Measurements from ENCODE around the gene TBX21.

Gene TBX21

DNA sequence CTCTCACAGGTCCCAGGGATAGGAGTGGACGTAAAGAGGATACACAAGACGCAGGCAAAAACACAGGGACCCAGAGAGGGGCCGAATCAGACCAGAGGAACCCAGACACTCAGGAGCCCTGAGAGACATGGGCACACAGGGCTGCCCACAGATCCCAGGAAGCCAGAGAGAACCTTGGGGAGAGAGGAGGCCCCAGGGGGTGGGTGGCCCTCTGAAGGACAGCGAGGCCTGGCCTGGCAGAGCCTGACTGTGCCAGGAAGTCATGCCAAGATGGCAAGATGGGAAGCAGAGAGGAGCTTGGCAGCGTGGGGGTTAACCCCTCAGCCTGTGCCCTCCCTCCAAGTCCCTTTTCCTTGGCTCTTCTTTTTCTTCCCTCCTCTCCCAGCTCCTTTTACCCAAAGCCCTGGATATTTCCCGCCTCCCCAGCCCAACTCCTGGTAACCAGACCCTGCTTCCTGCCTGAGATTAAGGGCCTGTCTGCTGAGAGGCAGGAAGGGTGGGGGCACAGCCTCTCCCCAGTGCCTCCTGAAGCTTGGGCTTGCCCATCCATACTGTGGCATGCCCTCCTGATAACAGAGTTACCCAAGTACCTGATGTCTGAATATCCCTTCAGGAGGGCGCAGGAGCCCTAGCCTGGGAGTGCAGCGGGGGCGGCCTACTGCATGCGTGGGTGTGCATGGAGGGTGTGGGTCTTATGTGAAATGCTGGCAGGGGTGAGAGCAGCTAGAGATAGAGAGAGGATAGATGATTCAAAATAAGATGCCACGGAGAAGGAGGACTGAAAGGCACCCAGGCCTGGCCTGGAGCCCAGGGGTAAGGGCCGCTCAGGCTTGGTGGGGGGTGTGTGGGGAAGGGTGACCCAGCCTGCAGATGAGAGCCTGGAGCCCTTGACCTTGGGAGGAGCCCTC lies 6.0 kb upstream of the TBX21 start:
- Histone ChIP-seq H3K4ac (ENCODE audit: low read length) (no peak overlapping the region), H3K27me3 (ENCODE audit: control insufficient read depth in 3 of 3, insufficient read depth in 3 of 3, low read depth in 1 of 3, low read length in 3 of 3) (peaks cover 0 to 90% (median 6%) of the 10 kb centered on the region in 3 experiments), H2AFZ (ENCODE audit: low read length) (no peak overlapping the region), H3K9me3 (replicated peaks in 1 of 2; ENCODE audit: control insufficient read depth in 2 of 2, insufficient read depth in 1 of 2, low read depth in 1 of 2, low read length in 2 of 2) (no peaks in the 10 kb centered on the region), H3K4me3 (ENCODE audit: low read length in 2 of 2) (no peak overlapping the region), H3K9ac (ENCODE audit: low read depth, low read length, poor library complexity) (peak overlapping the region; percentile 51), H2BK15ac (ENCODE audit: low read length) (peak overlapping the region; percentile 76), H2AK5ac (ENCODE audit: low read depth, low read length) (peak overlapping the region; percentile 82), H3K36me3 (replicated peaks in 1 of 2; ENCODE audit: control insufficient read depth in 2 of 2, insufficient read depth in 2 of 2, low read length in 2 of 2) (no peaks in the 10 kb centered on the region), H3K14ac (ENCODE audit: low read length) (no peak overlapping the region), H3K27ac (replicated peaks; ENCODE audit: low read length) (no peak overlapping the region), H3K4me2 (ENCODE audit: insufficient read depth, low read length, poor library complexity, severe bottlenecking) (no peak overlapping the region), H3K18ac (ENCODE audit: low read length) (peak overlapping the region; percentile 45), H3K23ac (ENCODE audit: low read depth, low read length, poor library complexity) (peak overlapping the region; percentile 23), H2BK12ac (ENCODE audit: low read length) (no peak overlapping the region), H2BK120ac (ENCODE audit: low read depth, low read length) (peak overlapping the region; percentile 14), H4K8ac (ENCODE audit: low read depth, low read length) (no peak overlapping the region), H4K91ac (ENCODE audit: low read depth, low read length, poor library complexity) (no peak overlapping the region), H3K79me1 (ENCODE audit: low read depth, low read length) (no peaks in the 10 kb centered on the region), H3K4me1 (ENCODE audit: control insufficient read depth in 2 of 2, insufficient read depth in 1 of 2, low read depth in 1 of 2, low read length in 2 of 2) (peaks cover 0 to 2% of the 10 kb centered on the region in 2 donors), H2BK5ac (ENCODE audit: low read length) (no peak overlapping the region)
- no peak for DNase-seq (ENCODE audit: low spot score)
- WGBS, 2 donors (ENCODE audit: extremely low coverage in 2 of 2, insufficient read length in 2 of 2, insufficient replicate concordance in 1 of 2), result no CpG with 5 or more reads among the region's 12 CpGs

DNA sequence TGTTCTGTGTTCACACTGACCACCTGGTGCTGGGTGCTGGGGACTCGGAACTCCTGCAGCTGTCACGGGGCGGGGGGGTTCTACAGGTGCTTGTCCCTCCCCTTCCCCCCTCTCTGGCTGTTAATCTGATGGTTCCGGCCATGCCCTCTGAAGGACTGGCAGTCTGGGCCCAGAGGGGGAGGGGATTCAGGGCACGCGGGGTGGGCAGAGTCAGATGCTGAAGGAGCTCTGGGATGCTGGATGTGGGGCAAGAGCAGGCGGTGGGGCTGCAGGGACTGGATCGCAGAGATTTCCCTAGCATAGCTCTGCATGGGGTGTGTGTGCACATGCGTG lies 5.4 kb upstream of the TBX21 start:
- no CpG with 5 or more reads among the region's 9 CpGs for WGBS, 2 donors (ENCODE audit: extremely low coverage in 2 of 2, insufficient read length in 2 of 2, insufficient replicate concordance in 1 of 2)
- peaks cover 0 to 90% (median 10%) of the 10 kb centered on the region in 3 experiments for H3K27me3 ChIP-seq (ENCODE audit: control insufficient read depth in 3 of 3, insufficient read depth in 3 of 3, low read depth in 1 of 3, low read length in 3 of 3)
- H2AK5ac ChIP-seq (ENCODE audit: low read depth, low read length), result no peak overlapping the region
- no peak for DNase-seq (ENCODE audit: low spot score)
- peak overlapping the region; percentile 34 for H4K91ac ChIP-seq (ENCODE audit: low read depth, low read length, poor library complexity)
- H2BK12ac ChIP-seq (ENCODE audit: low read length), result no peak overlapping the region
- H3K9me3 ChIP-seq (replicated peaks in 1 of 2; ENCODE audit: control insufficient read depth in 2 of 2, insufficient read depth in 1 of 2, low read depth in 1 of 2, low read length in 2 of 2), result no peaks in the 10 kb centered on the region
- no peak overlapping the region for H3K4ac ChIP-seq (ENCODE audit: low read length)
- no peaks in the 10 kb centered on the region for H3K36me3 ChIP-seq (replicated peaks in 1 of 2; ENCODE audit: control insufficient read depth in 2 of 2, insufficient read depth in 2 of 2, low read length in 2 of 2)
- H3K18ac ChIP-seq (ENCODE audit: low read length), result no peak overlapping the region
- H2BK5ac ChIP-seq (ENCODE audit: low read length), result no peak overlapping the region
- no peak overlapping the region for H3K9ac ChIP-seq (ENCODE audit: low read depth, low read length, poor library complexity)
- H2BK120ac ChIP-seq (ENCODE audit: low read depth, low read length), result peak overlapping the region; percentile 14
- H3K27ac ChIP-seq (replicated peaks; ENCODE audit: low read length), result no peak overlapping the region
- H2BK15ac ChIP-seq (ENCODE audit: low read length), result peak overlapping the region; percentile 76
- peak overlapping the region; percentile 76 for H3K14ac ChIP-seq (ENCODE audit: low read length)
- H3K79me1 ChIP-seq (ENCODE audit: low read depth, low read length), result no peaks in the 10 kb centered on the region
- peak overlapping the region; percentile 23 for H3K23ac ChIP-seq (ENCODE audit: low read depth, low read length, poor library complexity)
- H2AFZ ChIP-seq (ENCODE audit: low read length), result no peak overlapping the region
- peaks cover 0 to 2% of the 10 kb centered on the region in 2 donors for H3K4me1 ChIP-seq (ENCODE audit: control insufficient read depth in 2 of 2, insufficient read depth in 1 of 2, low read depth in 1 of 2, low read length in 2 of 2)
- H4K8ac ChIP-seq (ENCODE audit: low read depth, low read length), result no peak overlapping the region
- no peak overlapping the region for H3K4me3 ChIP-seq (ENCODE audit: low read length in 2 of 2)
- no peak overlapping the region for H3K4me2 ChIP-seq (ENCODE audit: insufficient read depth, low read length, poor library complexity, severe bottlenecking)

DNA sequence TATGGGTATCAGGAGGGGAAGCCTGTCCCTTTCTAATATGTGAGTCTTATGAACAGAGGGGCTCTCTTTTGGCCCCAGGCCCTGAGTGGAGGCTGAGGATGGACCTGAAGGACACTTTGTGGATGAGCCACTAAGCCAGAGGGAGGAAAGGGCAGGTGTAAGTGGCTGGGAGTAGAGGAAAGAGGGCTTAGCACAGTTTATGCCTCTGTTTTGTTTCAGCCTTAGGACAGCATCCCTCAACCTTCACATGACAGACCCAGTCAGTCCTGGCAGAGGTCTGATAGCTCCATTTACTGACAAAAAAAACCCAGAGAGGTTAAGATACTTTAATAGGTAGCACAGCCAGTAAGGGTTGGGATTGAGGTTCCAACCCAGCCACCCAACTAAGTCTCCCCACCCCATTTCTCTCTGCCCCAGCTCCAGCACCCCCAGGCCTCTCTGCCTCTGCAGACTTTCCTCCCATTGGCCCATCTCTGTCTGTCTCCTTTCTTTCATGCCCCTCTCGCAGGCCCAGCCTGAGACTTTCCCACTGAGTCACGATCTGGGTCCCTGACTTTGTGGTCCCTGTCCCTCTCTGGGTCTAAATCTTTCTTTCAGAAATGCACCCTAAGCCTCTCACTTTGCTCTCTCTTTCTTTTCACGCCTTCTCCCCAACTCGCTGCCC lies 4.7 kb upstream of the TBX21 start:
- H2BK15ac ChIP-seq (ENCODE audit: low read length), result no peak overlapping the region
- H3K14ac ChIP-seq (ENCODE audit: low read length), result no peak overlapping the region
- H3K9ac ChIP-seq (ENCODE audit: low read depth, low read length, poor library complexity), result no peak overlapping the region
- no peak overlapping the region for H4K8ac ChIP-seq (ENCODE audit: low read depth, low read length)
- no peak overlapping the region for H3K4me2 ChIP-seq (ENCODE audit: insufficient read depth, low read length, poor library complexity, severe bottlenecking)
- H3K27ac ChIP-seq (replicated peaks; ENCODE audit: low read length), result no peak overlapping the region
- H3K36me3 ChIP-seq (replicated peaks in 1 of 2; ENCODE audit: control insufficient read depth in 2 of 2, insufficient read depth in 2 of 2, low read length in 2 of 2), result no peaks in the 10 kb centered on the region
- H3K4ac ChIP-seq (ENCODE audit: low read length), result no peak overlapping the region
- no peak overlapping the region for H2BK12ac ChIP-seq (ENCODE audit: low read length)
- H3K4me1 ChIP-seq (ENCODE audit: control insufficient read depth in 2 of 2, insufficient read depth in 1 of 2, low read depth in 1 of 2, low read length in 2 of 2), result peaks cover 0 to 2% of the 10 kb centered on the region in 2 donors
- no CpG with 5 or more reads among the region's 4 CpGs for WGBS, 2 donors (ENCODE audit: extremely low coverage in 2 of 2, insufficient read length in 2 of 2, insufficient replicate concordance in 1 of 2)
- DNase-seq (ENCODE audit: low spot score), result no peak
- no peak overlapping the region for H3K23ac ChIP-seq (ENCODE audit: low read depth, low read length, poor library complexity)
- no peak overlapping the region for H2BK120ac ChIP-seq (ENCODE audit: low read depth, low read length)
- H2AK5ac ChIP-seq (ENCODE audit: low read depth, low read length), result no peak overlapping the region
- peaks cover 2 to 92% (median 14%) of the 10 kb centered on the region in 3 experiments for H3K27me3 ChIP-seq (ENCODE audit: control insufficient read depth in 3 of 3, insufficient read depth in 3 of 3, low read depth in 1 of 3, low read length in 3 of 3)
- H2BK5ac ChIP-seq (ENCODE audit: low read length), result no peak overlapping the region
- no peaks in the 10 kb centered on the region for H3K9me3 ChIP-seq (replicated peaks in 1 of 2; ENCODE audit: control insufficient read depth in 2 of 2, insufficient read depth in 1 of 2, low read depth in 1 of 2, low read length in 2 of 2)
- H3K79me1 ChIP-seq (ENCODE audit: low read depth, low read length), result no peaks in the 10 kb centered on the region
- H3K4me3 ChIP-seq (ENCODE audit: low read length in 2 of 2), result no peak overlapping the region
- no peak overlapping the region for H3K18ac ChIP-seq (ENCODE audit: low read length)
- H4K91ac ChIP-seq (ENCODE audit: low read depth, low read length, poor library complexity), result no peak overlapping the region
- no peak overlapping the region for H2AFZ ChIP-seq (ENCODE audit: low read length)

DNA sequence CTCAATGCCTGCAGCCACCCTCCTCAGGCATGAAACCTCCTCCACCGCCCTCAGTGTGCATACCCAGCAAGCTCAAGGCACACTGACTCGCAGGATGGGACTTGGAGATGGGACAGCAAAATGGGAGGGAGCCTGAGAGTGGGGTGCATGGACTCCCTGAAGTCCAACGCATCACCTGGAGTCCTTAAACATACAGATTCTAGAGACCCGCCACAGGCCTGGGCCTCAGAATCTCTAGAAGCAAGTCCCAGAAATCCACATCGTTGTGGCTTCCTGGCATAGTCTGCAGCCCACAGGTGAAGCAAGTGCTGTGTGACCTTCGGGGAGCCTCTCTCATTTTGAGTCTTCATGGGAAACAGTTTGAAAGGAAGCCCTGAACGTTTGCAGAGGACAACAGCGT lies 3.6 kb upstream of the TBX21 start:
- H3K36me3 ChIP-seq (replicated peaks in 1 of 2; ENCODE audit: control insufficient read depth in 2 of 2, insufficient read depth in 2 of 2, low read length in 2 of 2), result no peaks in the 10 kb centered on the region
- DNase-seq (ENCODE audit: low spot score), result no peak
- no peak overlapping the region for H3K9ac ChIP-seq (ENCODE audit: low read depth, low read length, poor library complexity)
- H2BK5ac ChIP-seq (ENCODE audit: low read length), result no peak overlapping the region
- H3K4me2 ChIP-seq (ENCODE audit: insufficient read depth, low read length, poor library complexity, severe bottlenecking), result no peak overlapping the region
- no peak overlapping the region for H3K14ac ChIP-seq (ENCODE audit: low read length)
- no peak overlapping the region for H4K8ac ChIP-seq (ENCODE audit: low read depth, low read length)
- H2BK15ac ChIP-seq (ENCODE audit: low read length), result no peak overlapping the region
- no CpG with 5 or more reads among the region's 8 CpGs for WGBS, 2 donors (ENCODE audit: extremely low coverage in 2 of 2, insufficient read length in 2 of 2, insufficient replicate concordance in 1 of 2)
- H2BK12ac ChIP-seq (ENCODE audit: low read length), result no peak overlapping the region
- H3K9me3 ChIP-seq (replicated peaks in 1 of 2; ENCODE audit: control insufficient read depth in 2 of 2, insufficient read depth in 1 of 2, low read depth in 1 of 2, low read length in 2 of 2), result no peaks in the 10 kb centered on the region
- peaks cover 3 to 4% of the 10 kb centered on the region in 2 donors for H3K4me1 ChIP-seq (ENCODE audit: control insufficient read depth in 2 of 2, insufficient read depth in 1 of 2, low read depth in 1 of 2, low read length in 2 of 2)
- H2AFZ ChIP-seq (ENCODE audit: low read length), result no peak overlapping the region
- H4K91ac ChIP-seq (ENCODE audit: low read depth, low read length, poor library complexity), result no peak overlapping the region
- H3K23ac ChIP-seq (ENCODE audit: low read depth, low read length, poor library complexity), result no peak overlapping the region
- no peaks in the 10 kb centered on the region for H3K79me1 ChIP-seq (ENCODE audit: low read depth, low read length)
- no peak overlapping the region for H3K4ac ChIP-seq (ENCODE audit: low read length)
- no peak overlapping the region for H3K27ac ChIP-seq (replicated peaks; ENCODE audit: low read length)
- H3K4me3 ChIP-seq (ENCODE audit: low read length in 2 of 2), result no peak overlapping the region
- H2BK120ac ChIP-seq (ENCODE audit: low read depth, low read length), result no peak overlapping the region
- no peak overlapping the region for H3K18ac ChIP-seq (ENCODE audit: low read length)
- H2AK5ac ChIP-seq (ENCODE audit: low read depth, low read length), result no peak overlapping the region
- peaks cover 9 to 95% (median 25%) of the 10 kb centered on the region in 3 experiments for H3K27me3 ChIP-seq (ENCODE audit: control insufficient read depth in 3 of 3, insufficient read depth in 3 of 3, low read depth in 1 of 3, low read length in 3 of 3)

Measured in neuronal stem cell (in vitro differentiated cells).